Eye (tissue), 1 donor: ENCODE measurements around the gene NACC2.

ENCODE experiments used
- DNase-seq: peaks from one replicate; pipeline ENCODE4 v3.0.0-alpha.2; 2015

Gene NACC2

DNA sequence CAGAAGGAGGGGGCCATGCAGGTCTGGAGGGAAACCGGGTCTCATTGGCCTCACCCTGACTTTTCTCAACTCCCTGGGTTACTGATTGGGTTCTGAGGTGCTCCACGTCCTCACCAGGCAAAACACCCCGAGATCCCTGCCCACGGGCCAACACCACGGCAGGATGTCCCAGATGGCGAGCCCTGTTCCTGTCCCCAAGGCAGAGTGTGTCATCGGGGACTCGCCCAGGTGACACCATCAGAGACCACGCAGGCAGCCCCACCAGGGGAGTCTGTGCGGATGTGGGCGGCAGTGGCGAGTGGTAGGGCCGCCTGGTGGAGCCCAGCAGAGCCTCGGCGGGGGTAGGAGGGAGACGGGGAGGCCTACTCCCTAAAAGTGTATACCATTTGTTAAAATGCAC is 74.9 kb downstream of the NACC2 start:
- DNase-seq = no peak

DNA sequence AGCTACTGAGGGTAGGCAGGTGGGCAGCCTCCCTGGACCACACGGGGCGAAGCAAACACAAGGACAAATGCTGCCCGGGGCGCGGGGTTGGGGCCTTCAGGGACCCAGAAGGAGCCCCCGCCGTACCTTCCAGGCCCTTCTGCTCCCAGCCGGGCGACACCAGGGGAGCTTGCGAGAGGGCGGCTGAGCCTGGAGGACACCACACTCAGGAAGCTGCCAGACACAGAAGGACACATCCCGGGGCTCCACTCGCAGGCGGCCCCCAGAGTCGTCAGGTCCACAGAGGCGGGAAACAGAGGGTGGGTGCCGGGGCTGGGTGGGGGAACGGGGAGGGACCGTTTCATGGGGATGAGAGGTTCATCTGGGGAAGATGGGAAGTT is 75.4 kb downstream of the NACC2 start:
- DNase-seq = no peak

DNA sequence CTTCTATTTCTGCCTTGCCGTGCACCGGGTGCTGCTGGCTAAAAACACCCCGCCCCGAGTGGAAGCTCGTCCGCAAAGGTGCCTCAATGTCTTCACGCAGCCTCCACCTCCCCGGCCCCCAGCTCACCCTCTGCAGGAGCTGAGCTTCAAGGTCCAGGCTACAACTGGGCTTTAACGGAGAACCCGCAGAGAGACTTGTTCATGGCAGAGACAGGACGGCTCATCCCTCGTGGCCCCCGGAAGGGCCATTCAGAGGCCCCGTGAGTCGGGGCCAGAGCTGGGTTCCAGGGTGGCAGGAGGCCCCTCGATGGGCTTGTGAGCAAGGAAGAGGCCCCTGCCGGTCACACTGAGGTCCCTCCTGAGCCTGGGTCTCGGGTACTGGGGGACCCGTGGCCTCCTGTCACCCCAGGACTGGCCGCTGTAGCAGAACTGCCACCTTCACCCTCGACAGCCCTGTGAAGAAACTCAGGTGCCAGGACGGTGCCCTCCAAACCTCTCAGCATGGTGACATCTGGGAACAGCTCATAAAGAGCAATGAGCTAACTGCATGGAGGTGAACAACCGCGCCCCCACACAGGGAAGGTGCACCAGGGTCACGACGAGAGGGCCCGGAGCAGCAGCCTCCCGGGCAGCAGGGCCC is 75.9 kb downstream of the NACC2 start:
- DNase-seq = no peak

DNA sequence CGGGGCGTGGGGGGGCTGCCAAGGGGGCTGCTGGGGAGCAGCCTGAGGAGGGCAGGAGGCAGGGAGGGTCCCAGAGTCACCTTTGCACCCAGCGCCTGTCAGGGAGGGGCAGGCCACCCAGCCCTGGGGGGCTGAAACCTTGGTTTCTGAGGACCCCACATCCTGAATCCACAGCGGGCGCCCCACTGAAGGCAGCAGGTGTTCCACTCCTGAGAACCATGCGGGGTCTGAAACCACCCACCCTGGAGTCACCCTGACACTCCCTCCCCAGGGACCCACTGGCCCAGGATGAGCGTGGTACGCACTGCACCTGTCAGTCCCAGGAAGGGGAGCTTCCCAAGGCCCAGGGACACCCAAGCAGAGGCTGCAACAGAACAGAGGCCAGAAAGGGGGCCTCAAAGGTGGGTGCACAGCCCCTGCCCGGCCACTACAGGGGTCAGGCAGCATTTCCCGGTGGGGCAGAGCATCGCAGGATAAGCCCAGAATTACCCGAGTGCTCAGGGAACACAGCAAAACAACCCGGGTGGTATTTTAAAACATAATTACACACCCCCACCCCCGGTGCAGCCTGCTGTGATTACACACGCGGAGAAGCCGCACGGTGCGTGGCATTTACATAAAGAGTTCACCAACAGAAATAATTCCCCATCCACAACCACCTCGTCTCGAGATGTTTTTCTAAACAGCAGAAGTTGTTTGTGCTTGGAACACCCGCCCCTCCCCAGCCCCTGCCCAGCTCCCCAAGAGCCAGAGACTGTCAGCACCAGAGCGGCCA is 76.6 kb downstream of the NACC2 start:
- no peak for DNase-seq

DNA sequence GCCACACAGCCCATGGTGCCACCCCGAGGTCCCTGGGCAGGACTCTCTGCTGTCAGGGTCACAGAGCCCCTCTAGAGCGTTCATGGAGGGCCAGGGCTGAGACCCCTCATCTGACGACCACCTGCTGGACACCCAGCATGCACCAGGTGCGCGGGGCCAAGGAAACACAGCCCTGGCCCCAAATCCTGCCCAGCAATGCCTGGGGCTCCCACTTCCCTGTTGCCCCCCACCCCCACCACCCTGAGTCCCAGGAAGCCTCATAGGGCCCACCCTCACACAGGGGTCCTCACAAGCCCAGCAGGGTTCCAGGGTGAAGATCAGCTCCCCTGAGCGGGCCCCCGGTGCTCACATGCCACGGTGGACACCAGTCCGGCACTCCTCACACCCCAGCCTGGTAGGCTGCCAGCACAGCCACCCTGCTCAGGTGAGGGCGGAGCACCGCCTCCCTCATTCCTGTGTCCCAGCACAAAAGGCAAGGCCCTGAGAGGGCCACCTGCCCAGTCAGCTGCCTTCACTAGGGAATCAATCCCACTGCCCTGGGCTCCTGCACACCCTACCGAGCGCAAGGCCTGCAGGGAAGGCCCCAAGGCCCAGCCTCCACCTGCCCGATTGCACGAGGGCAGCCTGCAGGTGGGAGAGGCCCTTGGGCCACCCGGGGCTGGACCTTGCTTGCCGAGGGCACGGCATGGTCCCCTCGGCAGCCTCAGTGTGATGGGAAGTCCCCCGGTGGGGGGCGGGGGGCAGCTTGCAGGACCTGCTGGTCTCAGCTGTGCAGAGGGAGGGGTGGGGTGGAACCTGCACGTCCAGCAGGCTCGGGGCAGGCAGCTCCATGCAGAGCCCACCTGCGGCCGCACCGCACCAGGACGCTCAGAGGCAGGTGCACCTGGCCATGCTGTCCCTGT is 77.5 kb downstream of the NACC2 start:
- DNase-seq = no peak

DNA sequence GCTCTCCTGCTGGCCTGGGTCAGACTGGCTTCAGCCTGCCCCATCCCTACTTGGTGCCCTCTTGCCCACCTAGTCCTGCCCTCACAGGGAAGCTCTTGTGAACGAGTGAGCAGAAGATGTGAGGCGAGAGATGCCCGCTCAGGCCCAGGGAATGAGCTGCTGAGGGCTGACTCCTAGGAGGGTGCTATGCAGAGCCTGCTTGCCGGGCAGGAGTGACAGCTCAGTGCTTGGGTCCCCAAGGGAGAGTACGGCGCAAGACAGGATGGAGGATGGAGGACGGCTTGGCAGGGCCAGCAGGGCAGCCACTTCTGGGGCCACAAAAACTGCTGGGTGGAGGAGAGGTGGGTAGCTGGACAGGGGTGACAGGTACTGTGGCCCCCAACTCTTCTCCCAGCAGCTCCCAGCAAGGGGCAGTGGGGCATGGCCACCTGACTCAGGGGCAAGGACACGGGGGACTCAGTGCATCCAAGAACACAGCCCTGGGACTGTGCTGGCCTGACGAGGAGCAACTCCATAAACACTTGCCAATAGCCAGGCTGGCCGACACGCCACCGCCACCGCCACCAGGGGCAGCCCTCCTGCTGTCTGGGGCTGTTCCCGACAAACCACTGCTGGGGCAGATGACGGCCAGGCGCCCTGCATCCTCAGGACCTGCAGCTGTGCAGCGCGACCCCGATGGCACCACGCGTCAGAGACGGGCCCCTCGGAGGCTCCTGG is 78.4 kb downstream of the NACC2 start:
- no peak for DNase-seq

DNA sequence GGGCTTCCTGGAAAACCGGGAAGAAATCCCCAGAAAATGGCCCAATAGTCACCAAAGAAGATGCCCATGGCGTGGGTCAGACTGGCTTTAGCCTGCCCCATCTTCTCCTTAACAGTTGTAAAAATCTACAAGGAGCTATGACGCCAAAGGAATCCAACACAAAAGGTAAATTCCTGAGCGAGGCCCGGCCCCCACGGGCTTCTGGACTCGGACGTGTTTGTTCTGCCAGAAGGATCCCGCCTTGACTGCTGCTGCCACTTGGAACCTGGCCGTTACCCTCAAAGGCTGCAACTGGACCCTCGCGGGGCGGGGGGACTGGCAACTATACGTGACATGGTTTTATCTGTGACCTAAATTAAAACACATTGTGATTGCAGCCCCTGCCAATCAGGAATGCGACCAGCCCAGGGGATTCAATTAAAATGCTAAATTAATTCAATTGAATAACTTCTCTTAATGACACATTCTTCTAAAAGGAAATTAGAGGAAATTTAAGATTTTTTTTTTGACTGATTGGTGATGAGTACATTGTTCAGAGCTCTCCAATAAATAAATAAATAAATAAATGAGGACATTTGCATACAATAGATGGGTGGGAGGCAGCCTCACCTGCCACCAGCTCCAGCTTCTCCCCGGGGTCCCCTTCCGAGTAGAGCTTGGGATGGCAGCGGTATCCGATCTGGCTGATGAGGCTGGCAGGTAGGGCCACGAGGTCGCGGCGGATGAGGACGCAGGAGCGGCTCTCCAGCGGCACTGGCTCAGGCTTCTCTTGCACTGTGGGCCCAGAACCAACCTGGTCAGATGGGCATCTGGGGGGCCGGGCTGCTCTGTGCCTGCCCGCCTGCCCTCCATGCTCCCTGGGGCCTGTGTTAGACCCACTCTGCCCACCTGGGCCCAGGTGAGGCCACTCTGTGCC is 79.2 kb downstream of the NACC2 start:
- no peak for DNase-seq

DNA sequence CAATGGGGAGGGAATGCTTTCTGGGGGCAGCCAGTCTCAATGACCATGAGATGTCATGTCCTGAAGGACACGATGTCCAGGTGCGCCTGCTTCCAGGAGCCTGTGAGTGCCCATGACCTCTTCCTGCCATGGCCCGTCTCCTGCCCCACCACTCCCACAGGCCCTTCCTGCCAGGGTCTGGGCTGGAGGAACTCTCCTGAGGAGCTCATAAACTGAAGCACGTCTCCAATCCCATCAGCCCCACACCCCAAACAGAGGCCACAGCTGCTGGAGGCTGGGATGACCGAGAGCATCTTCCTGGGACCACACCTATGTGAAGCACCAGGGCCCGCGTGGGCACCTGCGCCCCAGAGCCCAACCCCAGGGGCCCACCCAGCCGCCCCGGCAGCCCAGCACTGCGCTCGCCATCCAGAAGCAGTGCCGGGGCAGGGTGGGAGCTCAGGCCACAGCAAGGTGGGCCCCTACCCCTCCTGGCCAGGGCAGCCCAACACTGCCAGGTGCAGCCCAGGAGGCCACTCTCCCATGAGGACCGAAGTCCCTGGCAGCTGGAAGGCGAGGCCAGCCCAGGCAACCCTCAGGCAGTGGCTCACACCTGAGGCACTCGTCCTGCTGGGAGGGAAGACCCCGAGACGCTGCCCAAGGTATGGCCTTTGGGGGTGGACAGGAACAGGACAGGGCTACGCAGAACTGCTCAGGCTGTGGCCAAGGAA is 80.0 kb downstream of the NACC2 start:
- DNase-seq = no peak

DNA sequence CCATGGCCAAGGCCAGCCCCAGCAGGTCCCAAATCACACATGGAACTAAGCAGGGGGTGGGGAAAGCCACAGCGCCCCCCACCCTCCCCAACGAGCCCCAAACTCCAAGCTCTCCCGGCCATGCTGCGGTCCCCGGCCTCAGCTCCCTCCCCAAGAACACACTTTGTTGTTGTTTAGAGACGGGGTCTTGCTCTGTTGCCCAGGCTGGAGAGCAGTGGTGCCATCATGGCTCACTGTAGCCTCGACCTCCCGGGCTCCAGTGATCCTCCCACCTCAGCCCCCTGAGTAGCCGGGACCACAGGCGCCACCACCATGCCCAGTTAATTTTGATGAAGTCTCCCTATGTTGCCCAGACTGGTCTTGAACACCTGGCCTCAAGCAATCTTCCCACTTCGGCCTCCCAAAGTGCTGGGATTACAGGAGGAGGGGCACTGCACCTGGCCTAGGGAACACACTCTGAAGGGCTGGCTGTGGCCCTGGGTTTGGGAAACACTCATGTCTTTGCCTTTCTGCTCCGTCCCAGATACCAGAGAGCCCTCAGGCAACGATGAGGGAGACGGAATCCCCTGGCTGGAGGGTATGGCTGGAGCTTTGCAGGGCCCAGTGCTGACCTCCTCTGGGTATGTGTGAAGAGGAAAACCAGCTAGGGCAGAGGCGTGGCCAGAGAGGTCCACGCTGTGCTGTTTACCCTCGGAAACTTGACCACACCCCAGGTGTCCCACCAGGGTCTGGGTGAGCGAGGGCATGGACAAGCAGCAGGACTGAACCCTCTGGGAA is 80.8 kb downstream of the NACC2 start:
- DNase-seq = no peak

DNA sequence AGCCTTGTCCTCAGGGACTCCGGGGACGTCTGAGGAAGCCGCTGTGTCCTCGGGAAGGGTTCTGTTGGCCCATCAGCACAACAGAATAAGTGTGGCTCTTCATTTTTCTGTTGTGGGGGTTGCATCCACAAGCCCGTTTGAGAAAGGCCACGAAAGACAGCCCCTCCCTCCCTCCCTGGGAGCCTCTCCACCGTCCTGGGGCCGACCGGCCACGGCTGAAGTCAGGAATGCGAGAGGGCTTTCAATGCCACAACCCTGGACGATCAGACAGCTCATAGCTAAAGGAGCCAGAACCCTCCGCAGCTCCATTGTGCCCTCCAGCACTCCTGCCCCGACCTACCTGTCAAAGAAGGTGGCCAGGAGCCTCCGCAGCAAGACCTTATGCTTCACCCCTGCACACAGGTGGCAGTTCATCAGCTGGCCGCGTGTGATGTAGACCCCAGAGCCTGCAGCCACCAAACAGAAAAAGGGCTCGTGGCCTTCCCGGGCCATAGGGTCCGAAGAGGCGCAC is 81.5 kb downstream of the NACC2 start:
- DNase-seq = no peak

DNA sequence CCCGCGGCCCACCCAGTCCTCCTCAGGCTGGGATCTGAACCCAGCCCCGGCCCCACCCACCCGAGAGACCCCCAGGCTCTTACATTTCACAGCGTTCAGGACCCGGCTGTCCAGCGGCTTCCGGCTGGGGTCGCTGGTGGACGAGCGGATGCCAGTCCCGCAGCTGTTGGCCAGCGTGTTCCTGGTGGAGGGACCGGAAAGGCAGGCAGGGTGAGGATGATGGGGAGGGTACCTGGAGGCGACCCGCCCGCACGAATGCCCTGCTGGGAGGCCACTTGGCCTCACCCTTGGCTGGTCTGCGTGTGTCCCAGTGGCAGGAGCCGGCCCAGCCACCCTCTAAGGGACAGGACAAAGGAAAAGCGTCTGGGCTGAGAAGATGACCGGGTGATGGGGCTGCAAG is 82.0 kb downstream of the NACC2 start:
- no peak for DNase-seq

DNA sequence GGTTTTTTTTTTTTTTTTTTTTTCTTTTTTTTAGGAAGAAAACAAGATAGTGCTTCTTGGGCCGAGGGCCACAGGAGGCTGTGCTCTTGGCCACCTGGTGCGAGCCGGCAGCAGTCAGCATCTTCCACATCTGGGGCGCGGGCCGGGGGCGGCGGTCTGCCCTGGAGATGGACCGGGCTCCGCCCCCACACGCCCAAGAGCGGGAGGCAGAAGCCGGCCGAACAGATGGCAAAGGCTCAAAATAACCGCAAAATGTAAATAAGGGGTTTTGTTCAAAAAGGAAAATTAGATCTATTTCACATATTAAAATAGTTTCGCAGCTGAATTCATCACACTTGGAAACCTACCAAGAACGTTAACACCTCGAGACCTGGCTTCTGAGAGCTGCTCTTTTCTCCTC is 82.4 kb downstream of the NACC2 start:
- DNase-seq = peak; percentile 25

DNA sequence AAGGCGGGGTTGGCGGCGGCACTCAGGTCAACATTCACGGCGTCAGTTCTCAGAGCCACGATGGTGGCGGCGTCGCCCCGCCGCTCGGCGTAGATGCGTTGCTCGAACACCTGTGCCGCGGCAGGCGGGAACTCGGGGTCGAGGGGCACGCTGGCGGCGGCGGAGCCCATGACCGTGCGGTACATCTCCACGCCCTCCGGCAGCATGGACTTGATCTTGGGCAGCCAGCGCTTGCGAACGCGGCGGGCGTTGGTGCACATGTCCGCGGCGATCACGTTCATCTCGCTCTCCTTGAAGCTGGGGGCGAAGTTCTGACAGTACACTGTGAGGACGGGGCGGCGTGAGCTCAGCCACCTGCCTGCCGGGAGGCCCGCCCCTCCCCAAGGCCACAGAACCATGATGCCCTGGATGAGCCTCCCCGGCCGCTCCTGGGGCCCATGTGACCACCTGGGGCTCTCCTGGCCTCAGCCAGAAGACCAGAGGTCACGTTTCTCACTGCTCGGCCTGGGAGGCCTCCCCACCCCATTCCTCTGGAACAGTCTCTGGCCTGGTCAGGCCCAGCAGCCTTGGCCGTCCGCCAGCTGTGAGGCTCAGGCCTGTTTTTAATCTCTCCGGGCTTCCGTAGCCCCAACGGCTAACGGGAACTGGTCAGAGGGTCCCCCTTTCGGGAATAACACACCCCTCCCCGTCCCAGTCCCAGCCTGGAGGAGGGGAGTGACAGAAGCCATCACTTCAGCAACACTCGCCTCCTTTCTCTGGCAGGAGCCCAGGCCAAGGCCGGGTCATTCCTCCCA is 83.2 kb downstream of the NACC2 start:
- DNase-seq = peak; percentile 70

DNA sequence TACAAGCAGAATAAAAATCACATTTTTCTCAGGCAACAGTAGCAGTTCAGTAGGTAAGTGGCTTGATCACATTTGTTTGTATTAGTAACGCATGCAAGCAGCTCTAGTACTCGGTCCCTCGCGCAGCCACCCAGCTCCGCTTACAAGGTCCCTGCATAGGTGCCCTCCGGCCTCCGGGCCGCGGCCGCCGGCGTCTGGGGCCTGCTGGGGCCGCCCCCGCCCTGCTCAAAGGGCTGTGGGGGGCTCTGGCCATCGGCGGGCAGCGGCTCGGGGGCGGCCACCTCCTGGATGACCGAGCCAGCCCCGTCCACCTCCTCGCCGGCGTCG is 83.8 kb downstream of the NACC2 start:
- DNase-seq = no peak

DNA sequence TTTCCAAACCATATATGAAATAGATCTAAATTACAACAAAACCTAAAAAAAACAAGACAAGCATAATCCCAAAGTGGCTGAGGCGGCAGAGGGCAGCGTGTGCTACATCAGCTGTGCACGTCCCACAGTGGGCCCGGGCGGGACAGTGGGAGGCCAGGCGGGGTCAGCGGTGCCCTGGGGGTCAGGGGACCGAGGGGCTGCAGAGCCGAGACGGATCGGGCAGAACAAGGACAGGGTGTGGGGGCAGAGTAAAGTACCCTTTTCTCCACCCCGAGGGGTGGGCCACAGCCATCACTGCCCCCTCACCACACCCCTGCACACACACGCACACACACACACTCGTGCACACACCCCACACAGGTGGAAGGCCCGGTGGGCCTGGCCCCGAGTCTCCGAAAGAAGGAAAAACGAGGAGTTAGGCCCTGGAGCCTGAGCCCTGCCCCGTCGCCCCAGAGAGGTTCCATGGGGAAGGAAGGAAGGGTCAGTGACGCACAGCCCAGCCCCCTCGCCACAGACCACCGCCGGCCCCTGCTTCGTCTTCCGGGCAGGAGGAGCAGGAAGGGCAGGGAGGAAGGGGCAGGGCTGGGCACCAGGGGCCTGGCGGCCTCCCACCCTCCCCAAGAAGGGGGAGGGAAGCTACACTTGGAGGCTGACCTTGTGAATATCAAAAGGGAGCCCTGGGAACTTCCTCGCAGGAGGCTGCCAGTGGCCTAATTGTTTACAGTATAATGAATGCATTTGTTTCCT is 84.3 kb downstream of the NACC2 start:
- DNase-seq = peak; percentile 60

DNA sequence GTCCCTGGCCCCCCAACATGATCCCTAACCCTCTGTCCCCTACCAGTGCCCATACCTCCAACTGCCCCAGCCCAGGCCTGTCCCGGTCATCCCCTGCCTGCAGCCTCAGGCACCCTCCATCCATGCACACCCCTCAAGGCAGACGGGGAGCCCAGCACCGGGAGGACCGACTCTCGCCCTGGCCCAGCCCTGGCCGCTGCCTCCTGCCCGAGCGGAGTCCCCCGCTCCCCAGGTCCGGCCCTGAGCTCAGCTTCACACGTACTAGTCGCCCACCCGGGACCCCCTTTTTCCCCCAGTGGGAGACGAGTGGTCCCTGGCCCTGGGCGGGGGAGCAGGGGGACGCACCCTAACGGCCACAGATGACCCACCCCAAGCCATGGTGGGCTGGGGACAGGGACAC is 84.9 kb downstream of the NACC2 start:
- no peak for DNase-seq

DNA sequence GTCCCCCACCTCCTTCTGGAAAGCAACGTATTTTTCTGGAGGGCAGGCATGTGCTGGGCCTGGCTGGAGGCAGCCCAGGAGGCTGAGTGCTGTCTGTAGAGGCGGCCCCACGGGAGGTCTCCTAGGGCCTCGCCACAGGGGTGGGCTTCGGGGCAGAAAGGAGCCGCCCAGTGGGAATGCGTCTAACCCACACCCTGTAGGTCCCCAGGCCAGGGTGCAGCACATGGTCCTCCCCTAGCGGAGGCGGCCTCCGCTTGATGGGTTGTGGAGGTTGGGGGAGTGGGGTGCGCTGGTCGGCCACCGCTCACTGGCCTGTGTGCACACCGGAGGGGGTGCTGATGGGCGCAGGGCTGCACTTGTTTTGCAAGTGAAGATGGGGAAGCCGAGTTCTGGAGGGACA is 85.6 kb downstream of the NACC2 start:
- DNase-seq = no peak

DNA sequence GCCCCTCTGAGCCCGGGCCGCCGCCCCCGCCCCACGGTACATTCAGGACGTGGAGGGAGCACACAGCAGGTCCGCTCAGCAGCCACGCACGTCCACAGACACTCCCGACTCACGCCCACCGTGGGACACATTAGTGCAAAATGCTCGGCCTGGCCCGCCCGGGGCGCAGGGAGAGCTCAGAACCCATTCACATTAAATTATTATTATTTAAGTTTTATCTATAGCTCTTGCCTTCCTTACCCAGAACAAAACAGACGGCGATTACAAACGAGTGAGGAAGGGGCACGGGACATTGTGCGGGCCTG is 86.4 kb downstream of the NACC2 start:
- no peak for DNase-seq
